Smooth muscle cell (in vitro differentiated cells): ENCODE results near the gene PHF2. TPM values are rescaled to one million over a fixed set of nuclear protein-coding genes. Genes with fewer than 3 reads are reported as not detected.

Source experiments
- DNase-seq: peaks from one replicate; lab custom pipeline; 2025; ENCODE audit not compliant: unreplicated experiment; lab: John Stamatoyannopoulos, UW
- H2AFZ ChIP-seq: fragments of 200-600 bp; sonication (generic); 2 replicates; pipeline ENCODE4 v1.6.0; 2016; ENCODE audit warnings: antibody characterized with exemption, low read depth, mild to moderate bottlenecking
- H3F3A ChIP-seq: fragments of 200-600 bp; sonication (generic); 2 replicates; pipeline ENCODE4 v1.6.0; 2017; ENCODE audit warnings: antibody characterized with exemption, low read depth
- H3K27ac ChIP-seq: fragments of 200-600 bp; sonication (generic); 2 replicates; pipeline ENCODE4 v1.5.1; 2016; ENCODE audit warnings: low read depth, mild to moderate bottlenecking
- H3K27me3 ChIP-seq: fragments of 200-600 bp; sonication (generic); 2 replicates; pipeline ENCODE4 v1.6.1; 2016; ENCODE audit warnings: low read depth, mild to moderate bottlenecking
- H3K36me3 ChIP-seq: fragments of 200-600 bp; sonication (generic); 2 replicates; pipeline ENCODE4 v1.5.1; 2016; ENCODE audit warnings: low read depth
- H3K4me1 ChIP-seq: fragments of 200-600 bp; sonication (generic); 2 replicates; pipeline ENCODE4 v1.5.1; 2016; ENCODE audit warnings: low read depth
- H3K4me2 ChIP-seq: fragments of 200-600 bp; sonication (generic); 2 replicates; pipeline ENCODE4 v1.6.0; 2016; ENCODE audit warnings: mild to moderate bottlenecking
- H3K4me3 ChIP-seq: fragments of 200-600 bp; sonication (generic); 2 replicates; pipeline ENCODE4 v1.5.1; 2016; ENCODE audit warnings: mild to moderate bottlenecking
- H3K79me2 ChIP-seq: fragments of 200-600 bp; sonication (generic); 2 replicates; pipeline ENCODE4 v1.6.0; 2016; ENCODE audit warnings: low read depth, mild to moderate bottlenecking
- H3K9ac ChIP-seq: fragments of 200-600 bp; sonication (generic); 2 replicates; pipeline ENCODE4 v1.6.0; 2016; ENCODE audit warnings: low read depth
- H3K9me3 ChIP-seq: fragments of 200-600 bp; sonication (generic); replicated peaks from 2 replicates; pipeline ENCODE4 v1.5.1; 2016; ENCODE audit warnings: low read depth
- H4K20me1 ChIP-seq: fragments of 200-600 bp; sonication (generic); 2 replicates; pipeline ENCODE4 v1.6.0; 2016; ENCODE audit warnings: low read depth
- WGBS: methylation state at CpG from one replicate; pipeline ENCODE4 v1.1.7; 2016; ENCODE audit warnings: low lambda C conversion rate; 5-methylcytosine and 5-hydroxymethylcytosine counted together
- polyA plus RNA-seq: library from polyadenylated mRNA; unstranded; fragments of >200 nt; fragmentation: Nextera tagmentation; extraction: Ambion mirVana; gene quantifications from 2 replicates; pipeline ENCODE4 v1.2.1, GENCODE V29; 2016
- total RNA-seq: library from RNA; depleted of rRNA; stranded (reverse); fragments of >200 nt; gene quantifications from 2 replicates; pipeline ENCODE4 v1.2.3, GENCODE V29; 2014
- TF ChIP-seq, protein P1 (sequence below): fragments of 200-600 bp; sonication (generic); IDR thresholded peaks from 2 replicates; pipeline ENCODE4 v1.5.1; 2017; ENCODE audit warnings: borderline replicate concordance, mild to moderate bottlenecking, antibody characterized with exemption; ENCODE audit not compliant: insufficient read depth, poor library complexity, severe bottlenecking

The PHF2 gene
- total and polyA plus RNA-seq, 2 experiments from 2014 or later: 11.1 to 18.3 TPM

GRCh38 chr9:93595461-93595860 is 19.1 kb downstream of the PHF2 start:
- Histone ChIP-seq H3K27me3 (no peaks in the 10 kb centered on the region), H3K4me2 (no peak overlapping the region), H2AFZ (no peak overlapping the region), H3K36me3 (no peaks in the 10 kb centered on the region), H3F3A (no peaks in the 10 kb centered on the region), H3K9me3 (no peaks in the 10 kb centered on the region), H3K4me1 (no peaks in the 10 kb centered on the region), H3K9ac (no peak overlapping the region), H3K27ac (no peak overlapping the region), H4K20me1 (peaks cover 99% of the 10 kb centered on the region), H3K79me2 (peaks cover 61% of the 10 kb centered on the region), H3K4me3 (no peak overlapping the region)
- WGBS: 100% methylated on average over 5 of the region's 5 CpGs
- no peak for DNase-seq
- TF ChIP-seq, protein P1, sequence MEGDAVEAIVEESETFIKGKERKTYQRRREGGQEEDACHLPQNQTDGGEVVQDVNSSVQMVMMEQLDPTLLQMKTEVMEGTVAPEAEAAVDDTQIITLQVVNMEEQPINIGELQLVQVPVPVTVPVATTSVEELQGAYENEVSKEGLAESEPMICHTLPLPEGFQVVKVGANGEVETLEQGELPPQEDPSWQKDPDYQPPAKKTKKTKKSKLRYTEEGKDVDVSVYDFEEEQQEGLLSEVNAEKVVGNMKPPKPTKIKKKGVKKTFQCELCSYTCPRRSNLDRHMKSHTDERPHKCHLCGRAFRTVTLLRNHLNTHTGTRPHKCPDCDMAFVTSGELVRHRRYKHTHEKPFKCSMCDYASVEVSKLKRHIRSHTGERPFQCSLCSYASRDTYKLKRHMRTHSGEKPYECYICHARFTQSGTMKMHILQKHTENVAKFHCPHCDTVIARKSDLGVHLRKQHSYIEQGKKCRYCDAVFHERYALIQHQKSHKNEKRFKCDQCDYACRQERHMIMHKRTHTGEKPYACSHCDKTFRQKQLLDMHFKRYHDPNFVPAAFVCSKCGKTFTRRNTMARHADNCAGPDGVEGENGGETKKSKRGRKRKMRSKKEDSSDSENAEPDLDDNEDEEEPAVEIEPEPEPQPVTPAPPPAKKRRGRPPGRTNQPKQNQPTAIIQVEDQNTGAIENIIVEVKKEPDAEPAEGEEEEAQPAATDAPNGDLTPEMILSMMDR: no peak

- Histone ChIP-seq H3K9me3 (no peaks in the 10 kb centered on the region), H3F3A (no peaks in the 10 kb centered on the region), H3K36me3 (no peaks in the 10 kb centered on the region), H3K27ac (no peak overlapping the region), H4K20me1 (peaks cover 99% of the 10 kb centered on the region), H3K27me3 (no peaks in the 10 kb centered on the region), H3K4me1 (no peaks in the 10 kb centered on the region), H3K79me2 (peaks cover 63% of the 10 kb centered on the region), H3K9ac (no peak overlapping the region), H3K4me3 (no peak overlapping the region), H2AFZ (no peak overlapping the region), H3K4me2 (no peak overlapping the region)
- WGBS: 82% methylated on average over 5 of the region's 5 CpGs
- TF ChIP-seq, protein P1: no peak
- DNase-seq: no peak
Observed at GRCh38 chr9:93595861-93596365, 19.5 kb downstream of the PHF2 start.

GRCh38 chr9:93596399-93596798 is 20.0 kb downstream of the PHF2 start:
- DNase-seq: no peak
- Histone ChIP-seq H4K20me1 (peaks cover 99% of the 10 kb centered on the region), H3K27ac (no peak overlapping the region), H2AFZ (no peak overlapping the region), H3K27me3 (no peaks in the 10 kb centered on the region), H3K4me3 (no peak overlapping the region), H3K9me3 (no peaks in the 10 kb centered on the region), H3K4me2 (no peak overlapping the region), H3K36me3 (no peaks in the 10 kb centered on the region), H3K9ac (no peak overlapping the region), H3K4me1 (no peaks in the 10 kb centered on the region), H3K79me2 (peaks cover 65% of the 10 kb centered on the region), H3F3A (no peaks in the 10 kb centered on the region)
- 93% methylated on average over 4 of the region's 4 CpGs for WGBS
- TF ChIP-seq, protein P1: no peak

DNA sequence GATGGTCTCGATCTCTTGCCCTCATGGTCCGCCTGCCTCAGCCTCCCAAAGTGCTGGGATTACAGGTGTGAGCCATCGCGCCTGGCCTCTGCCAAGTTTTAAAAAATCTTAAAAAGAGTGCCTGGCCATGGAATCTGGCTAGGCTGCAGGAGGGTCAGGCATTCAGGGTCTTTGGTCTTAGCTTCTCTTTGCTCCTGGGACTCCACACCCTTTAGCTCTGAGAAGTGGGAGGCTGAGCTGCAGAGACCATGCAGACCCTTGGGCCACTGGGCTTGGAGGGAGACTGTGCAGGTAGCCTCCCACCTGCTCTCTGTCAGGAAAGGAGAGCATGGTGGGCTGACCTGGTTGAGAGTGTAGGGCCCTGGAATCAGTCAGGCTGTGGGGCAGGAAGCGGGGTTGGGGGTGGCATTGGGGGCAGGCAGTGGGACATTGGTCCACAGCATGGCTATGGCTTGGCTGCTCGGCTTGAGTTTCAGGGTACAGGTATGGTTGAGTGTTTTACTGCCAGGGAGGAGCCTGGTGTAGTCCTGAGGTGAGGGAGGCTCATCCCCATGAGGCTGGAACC is 20.8 kb downstream of the PHF2 start:
- H3K4me1 ChIP-seq: no peaks in the 10 kb centered on the region
- H3K79me2 ChIP-seq: peaks cover 64% of the 10 kb centered on the region
- H2AFZ ChIP-seq: no peak overlapping the region
- no peak overlapping the region for H3K27ac ChIP-seq
- no peak overlapping the region for H3K4me2 ChIP-seq
- TF ChIP-seq, protein P1: no peak
- 93% methylated on average over 5 of the region's 6 CpGs for WGBS
- peaks cover 99% of the 10 kb centered on the region for H4K20me1 ChIP-seq
- H3K36me3 ChIP-seq: no peaks in the 10 kb centered on the region
- no peak overlapping the region for H3K9ac ChIP-seq
- no peak for DNase-seq
- no peaks in the 10 kb centered on the region for H3K9me3 ChIP-seq
- no peaks in the 10 kb centered on the region for H3F3A ChIP-seq
- H3K27me3 ChIP-seq: no peaks in the 10 kb centered on the region
- H3K4me3 ChIP-seq: no peak overlapping the region
